ENCODE results near the gene SHPK.
"Not testable (repeated sequence)": the region's sequence is repeated elsewhere in the genome, so short reads cannot be mapped to it uniquely, and the experiment has no call there.

- TF ChIP-seq POLR2A (IDR thresholded peaks at IDR 0.05); CTCF (IDR thresholded peaks at IDR 0.05); POLR2AphosphoS5 (IDR thresholded peaks at IDR 0.05; ENCODE audit: insufficient read depth in 1 of 2, low read depth in 1 of 2): not testable (repeated sequence)
Measured at GRCh38 chr17:3578667-3579066, 57.4 kb downstream of the SHPK start.
